Esophagus squamous epithelium (tissue), 4 donors: Measurements from ENCODE around the gene YAF2.

ENCODE experiments used
- POLR2A ChIP-seq, 4 donors: fragments of 450-650 bp; IDR thresholded peaks; one replicate each; pipeline ENCODE4 v1.6.1; 2017; ENCODE audit warnings: antibody characterized with exemption in 4 of 4, mild to moderate bottlenecking in 4 of 4, moderate library complexity in 3 of 4
- TF ChIP-seq, protein P1 (sequence below), 6 experiments: fragments of 450-650 bp in 4 of 6; fragments of 200-600 bp in 2 of 6; sonication (generic) in 2 of 6; IDR thresholded peaks; one replicate each; pipeline ENCODE4 v1.5.1; 2016 to 2019; ENCODE audit warnings: antibody characterized with exemption in 6 of 6, mild to moderate bottlenecking in 4 of 6, moderate library complexity in 4 of 6

DNA sequence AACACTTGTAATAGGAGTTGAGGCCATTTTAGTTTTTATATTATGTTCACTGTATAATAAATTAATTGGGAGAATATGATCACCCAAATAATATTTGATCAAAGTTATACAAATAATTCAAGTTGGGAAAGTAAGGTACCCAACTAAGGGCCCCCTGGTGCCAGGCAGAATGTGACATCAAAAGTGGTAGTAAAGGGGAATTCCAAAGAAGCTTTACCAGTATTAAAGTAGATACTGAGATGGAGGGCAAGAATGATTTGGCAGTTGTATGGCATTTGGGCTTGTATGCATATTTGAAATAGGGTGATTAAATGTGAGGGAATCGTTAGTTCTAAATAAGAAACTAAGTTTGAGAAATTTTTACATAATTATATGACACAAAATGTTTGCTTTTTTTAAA is 111.1 kb downstream of the YAF2 start:
- TF ChIP-seq, protein P1, sequence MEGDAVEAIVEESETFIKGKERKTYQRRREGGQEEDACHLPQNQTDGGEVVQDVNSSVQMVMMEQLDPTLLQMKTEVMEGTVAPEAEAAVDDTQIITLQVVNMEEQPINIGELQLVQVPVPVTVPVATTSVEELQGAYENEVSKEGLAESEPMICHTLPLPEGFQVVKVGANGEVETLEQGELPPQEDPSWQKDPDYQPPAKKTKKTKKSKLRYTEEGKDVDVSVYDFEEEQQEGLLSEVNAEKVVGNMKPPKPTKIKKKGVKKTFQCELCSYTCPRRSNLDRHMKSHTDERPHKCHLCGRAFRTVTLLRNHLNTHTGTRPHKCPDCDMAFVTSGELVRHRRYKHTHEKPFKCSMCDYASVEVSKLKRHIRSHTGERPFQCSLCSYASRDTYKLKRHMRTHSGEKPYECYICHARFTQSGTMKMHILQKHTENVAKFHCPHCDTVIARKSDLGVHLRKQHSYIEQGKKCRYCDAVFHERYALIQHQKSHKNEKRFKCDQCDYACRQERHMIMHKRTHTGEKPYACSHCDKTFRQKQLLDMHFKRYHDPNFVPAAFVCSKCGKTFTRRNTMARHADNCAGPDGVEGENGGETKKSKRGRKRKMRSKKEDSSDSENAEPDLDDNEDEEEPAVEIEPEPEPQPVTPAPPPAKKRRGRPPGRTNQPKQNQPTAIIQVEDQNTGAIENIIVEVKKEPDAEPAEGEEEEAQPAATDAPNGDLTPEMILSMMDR (IDR thresholded peaks at IDR 0.05): no peak
- TF ChIP-seq POLR2A (IDR thresholded peaks at IDR 0.05): no peak
